KG1 (cell line): Measurements from ENCODE around the gene WDFY2.
"Not testable (repeated sequence)": the region's sequence is repeated elsewhere in the genome, so short reads cannot be mapped to it uniquely, and the experiment has no call there.

Experiments used
- DNase-seq: peaks from one replicate; lab custom pipeline; 2025; lab: John Stamatoyannopoulos, UW

The WDFY2 gene, protein sequence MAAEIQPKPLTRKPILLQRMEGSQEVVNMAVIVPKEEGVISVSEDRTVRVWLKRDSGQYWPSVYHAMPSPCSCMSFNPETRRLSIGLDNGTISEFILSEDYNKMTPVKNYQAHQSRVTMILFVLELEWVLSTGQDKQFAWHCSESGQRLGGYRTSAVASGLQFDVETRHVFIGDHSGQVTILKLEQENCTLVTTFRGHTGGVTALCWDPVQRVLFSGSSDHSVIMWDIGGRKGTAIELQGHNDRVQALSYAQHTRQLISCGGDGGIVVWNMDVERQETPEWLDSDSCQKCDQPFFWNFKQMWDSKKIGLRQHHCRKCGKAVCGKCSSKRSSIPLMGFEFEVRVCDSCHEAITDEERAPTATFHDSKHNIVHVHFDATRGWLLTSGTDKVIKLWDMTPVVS

DNA sequence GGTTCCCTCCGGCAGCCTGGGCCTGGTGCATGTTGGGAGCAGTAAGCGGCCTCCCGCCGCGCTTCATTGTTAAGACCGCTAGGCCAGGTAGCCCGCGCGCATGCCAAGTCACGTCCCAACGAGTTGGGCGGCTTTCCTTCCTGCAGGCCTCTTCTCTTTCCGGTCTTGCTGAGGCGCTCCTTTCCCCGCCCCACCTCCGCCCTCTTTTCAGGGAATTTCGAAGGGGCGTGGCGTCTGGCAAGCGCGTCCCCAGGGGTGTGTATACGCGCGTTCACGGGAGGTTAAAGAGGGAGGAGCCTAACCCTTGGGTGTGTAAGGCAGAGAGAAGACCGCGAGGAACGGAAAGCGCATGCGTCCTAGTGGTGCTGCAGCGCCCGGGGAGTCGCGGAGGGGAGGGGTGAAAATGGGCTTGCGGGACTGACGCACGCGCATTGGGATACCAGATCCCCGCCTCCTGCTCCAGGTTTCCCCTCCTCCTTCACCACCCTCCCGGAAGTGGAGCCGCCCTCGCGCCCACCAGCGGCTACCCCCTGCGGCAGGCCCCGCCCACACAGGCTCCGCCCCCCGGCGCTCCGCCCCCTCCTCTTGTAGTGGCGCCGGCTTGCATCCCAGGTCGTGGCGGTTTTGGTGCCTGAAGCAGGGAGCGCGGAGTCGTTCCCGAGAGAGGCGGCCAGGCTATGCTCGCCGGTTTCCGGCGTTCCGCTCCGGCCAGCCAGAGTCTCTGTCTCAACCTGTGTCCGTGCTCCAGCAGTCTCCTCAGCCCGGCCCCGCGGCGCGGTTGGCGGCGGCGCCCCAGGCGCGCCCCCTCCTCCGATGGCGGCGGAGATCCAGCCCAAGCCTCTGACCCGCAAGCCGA, at the start of gene WDFY2:
WDFY2 (plus strand) TSS at position 588 of the 856 bp plus-strand sequence; CDS start at position 814, 226 bp downstream.
- peak; percentile 98 for DNase-seq

DNA sequence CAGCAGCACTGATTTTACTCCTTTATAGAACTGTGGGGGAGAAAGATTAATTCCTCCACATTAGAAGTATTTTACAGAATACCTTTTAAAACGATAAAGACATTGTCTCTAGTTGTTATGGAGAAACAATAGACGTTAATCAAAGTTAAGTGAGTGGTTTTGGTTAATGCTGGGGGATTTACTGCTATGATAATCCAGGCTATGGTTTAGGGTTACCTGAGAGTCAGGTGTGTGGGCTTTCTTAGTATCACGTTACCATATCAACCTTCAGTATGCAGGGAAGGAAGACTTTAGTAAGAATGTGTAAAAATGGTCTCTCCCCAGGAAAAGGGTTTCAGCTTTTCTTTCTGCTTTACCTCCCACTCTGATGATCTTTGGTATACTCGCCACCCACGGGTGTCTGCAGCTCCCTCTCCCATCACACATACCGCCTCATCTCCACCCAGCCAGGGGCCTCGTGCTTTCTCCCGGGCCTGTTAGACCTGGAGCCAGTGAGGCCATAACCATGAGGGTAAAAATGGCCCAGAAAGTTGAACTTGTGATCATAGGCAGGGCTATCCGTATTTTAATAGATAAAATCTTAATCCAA, 45.6 kb upstream of the WDFY2 start:
- no peak for DNase-seq

DNA sequence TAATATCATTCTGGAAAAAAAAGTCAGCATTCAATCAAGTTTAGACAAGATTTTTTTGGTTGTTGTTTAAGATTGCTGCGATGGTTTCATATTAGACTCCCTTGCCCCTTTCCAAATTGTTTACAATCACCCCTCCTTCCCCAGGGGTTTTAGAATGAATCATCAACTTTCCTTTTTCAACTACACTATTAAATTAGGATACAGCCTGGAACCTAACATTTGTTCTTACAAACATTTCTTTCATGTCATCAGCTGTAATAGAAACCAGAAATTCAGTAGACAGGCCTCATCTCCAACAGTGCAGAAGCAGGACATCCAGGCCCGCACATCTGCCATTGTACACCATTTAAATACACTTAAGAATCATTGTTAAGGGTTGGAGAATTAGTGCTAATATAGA, 44.4 kb upstream of the WDFY2 start:
- DNase-seq, result no peak

DNA sequence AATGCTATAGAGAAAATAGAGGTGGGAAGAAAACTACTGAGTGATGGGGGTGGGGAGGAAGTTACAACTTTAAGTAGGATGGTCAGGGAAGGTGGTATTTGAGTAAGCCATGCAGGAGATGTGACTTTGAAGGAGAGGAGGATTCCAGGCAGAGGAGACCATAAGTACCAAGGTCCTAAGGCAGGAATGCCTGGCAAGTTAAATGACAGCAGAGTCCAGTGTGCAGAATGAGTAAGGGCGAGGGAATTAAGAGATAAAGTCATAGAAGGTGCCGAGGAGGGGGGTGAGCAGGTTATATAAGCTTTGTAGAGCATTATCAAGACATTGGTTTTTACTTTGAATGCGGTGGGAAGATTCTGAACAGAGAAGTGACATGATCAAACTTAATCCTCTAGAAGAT, 43.2 kb upstream of the WDFY2 start:
- no peak for DNase-seq

DNA sequence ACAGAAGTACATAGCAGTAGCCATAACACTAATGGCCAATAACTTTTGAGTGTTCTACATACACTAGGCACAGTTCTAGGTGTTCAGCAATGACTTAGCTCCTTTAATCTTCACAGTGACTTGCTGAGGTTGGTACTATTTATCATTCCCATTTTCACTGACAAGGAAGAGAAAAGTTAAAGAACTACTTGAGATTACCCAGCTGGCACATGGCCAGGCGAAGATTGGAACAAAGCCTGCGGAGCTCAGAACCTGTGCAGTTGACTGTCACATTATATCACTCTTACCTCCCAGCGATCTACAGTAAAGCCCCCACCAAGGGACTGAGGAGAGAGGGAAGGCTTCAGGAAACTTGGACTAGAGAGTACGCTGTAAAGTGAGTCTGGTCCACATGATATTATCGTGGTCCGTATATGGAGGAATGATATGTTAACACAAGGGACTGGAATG, 42.4 kb upstream of the WDFY2 start:
- no peak for DNase-seq

DNA sequence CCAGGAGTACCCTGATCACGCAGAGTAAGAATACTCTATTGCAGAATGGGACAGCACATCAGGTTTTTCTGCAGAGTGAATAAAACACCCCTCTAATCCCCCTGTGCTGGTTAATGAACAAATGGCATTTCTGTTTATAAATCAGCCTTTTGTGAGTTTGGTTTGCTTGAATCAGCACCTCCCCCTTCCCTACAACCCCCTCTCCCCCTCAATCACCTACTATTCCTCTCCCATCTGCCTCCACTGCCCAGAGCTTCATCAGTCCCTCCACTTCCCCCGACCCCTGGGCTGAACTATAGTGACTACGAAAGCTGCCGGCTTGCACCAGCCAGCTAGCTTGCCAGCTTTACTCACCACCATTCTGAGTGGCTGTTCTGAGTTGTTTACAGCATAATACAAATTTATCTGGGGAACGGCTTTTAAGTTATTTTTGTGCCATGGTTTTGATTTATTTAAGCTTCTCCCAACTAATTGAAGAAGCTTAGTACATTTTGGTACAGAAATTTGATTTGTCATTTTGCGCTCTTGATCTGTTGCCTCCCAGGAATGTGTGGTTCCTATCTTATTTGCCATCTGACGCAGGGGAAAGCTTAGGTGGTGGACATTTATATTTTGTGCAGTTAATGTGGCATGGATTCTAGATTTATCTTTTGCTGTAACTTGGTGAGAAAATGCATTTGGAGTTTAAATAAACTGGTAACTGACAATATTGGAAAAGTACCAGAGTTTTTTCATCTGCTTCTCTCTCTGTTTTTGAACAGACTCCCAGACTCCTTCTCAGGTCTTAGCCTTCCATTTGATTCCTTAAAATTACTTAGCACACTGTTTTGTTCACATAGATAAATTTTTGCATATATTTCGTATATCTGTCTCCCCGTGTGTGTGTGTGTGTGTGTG, 41.7 kb upstream of the WDFY2 start:
- no peak for DNase-seq

DNA sequence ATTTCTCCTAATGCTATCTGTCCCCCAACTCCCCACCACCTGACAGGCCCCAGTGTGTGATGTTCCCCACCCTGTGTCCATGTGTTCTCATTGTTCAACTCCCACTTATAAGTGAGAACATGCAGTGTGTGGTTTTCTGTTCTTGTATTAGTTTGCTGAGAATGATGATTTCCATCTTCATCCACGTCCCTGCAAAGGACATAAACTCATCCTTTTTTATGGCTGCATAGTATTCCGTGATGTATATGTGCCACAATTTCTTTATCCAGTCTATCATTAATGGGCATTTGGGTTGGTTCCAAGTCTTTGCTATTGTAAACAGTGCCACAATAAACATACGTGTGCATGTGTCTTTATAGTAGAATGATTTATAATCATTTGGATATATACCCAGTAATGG, 38.8 kb upstream of the WDFY2 start:
- DNase-seq, result not testable (repeated sequence)

DNA sequence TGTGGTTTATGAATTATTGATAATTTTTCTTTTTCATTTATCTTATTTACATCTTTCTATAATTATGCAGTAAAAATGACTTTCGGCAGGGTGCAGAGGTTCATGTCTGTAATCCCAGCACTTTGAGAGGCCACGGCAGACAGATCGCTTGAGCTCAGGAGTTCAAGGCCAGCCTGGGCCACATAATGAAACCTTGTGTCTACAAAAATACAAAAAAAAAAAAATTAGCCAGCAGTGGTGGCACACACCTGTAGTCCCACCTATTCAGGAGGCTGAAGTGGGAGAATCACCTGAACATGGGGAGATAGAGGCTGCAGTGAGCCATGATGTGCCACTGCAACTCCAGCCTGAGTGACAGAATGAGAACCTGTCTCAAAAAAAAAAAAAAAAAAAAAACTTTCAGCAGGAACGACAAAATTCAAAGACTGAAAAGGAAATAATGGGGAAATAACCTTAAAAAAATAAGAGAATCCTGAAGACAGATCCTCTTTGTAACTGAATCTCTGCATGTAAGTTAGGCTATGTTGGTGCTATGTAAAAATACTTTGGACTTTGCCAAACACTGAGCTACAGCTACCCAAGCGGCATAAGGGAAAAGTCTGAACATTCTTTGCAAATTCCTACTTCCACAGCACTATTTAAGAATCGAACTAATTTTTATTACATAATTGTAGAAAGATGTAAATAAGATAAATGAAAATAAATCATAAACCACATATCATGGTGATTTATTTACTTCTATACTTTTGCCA, 36.7 kb upstream of the WDFY2 start:
- DNase-seq, result no peak

DNA sequence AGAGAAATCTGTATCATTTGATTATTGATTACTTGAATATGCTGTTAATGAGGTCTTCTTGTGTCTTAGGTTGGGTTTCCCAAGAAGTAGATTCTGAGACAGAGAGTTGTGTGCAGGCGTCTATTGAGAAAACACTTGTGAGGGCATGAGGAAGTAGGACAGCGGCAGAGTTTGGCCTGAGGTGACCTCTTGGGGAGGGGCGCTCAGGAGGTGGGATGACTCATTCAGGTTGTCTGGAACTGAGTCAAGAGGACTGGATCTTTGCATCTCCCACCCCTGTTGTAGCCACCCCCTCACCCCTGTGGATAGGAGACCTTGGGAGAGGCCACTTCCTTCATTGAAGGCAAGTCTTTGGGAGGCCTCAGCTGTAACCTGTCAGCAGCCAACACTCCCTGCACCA, 35.2 kb upstream of the WDFY2 start:
- DNase-seq, result no peak

DNA sequence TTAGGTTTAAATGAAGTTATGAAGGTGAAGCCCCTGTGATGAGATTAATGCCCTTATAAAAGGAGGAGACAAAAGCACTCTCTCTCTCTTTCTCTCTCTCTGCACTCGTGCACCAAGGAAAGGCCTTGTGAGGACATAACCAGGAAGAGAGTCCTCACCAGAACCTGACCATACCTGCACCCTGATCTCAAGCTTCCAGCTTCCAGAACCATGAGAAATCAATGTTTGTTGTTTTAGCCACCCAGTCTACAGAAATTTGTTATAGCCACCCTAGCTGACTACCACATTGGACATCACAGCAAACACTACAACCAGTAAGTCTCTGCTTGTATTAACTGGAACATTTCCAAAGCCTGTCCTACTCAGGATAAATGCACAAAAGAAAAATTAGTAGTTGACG, 34.7 kb upstream of the WDFY2 start:
- no peak for DNase-seq

DNA sequence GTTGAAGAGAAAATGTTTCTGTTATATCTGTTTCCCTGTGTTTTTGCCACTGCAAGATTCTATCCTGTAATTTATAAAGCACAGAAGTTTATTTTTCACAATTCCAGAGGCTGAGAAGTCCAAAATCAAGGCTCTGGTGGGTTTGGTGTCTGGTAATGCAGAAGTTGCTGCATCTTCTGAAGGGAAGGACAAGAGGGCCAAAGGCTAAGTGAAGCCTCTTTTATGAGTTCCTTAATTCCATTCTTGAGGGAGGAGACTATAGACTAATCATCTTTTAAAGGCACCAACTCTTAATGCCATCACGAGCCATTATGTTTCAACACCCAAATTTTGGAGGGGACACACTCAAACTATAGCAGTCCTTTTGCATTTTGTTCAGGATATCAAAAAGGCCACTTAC, 34.1 kb upstream of the WDFY2 start:
- DNase-seq, result no peak

DNA sequence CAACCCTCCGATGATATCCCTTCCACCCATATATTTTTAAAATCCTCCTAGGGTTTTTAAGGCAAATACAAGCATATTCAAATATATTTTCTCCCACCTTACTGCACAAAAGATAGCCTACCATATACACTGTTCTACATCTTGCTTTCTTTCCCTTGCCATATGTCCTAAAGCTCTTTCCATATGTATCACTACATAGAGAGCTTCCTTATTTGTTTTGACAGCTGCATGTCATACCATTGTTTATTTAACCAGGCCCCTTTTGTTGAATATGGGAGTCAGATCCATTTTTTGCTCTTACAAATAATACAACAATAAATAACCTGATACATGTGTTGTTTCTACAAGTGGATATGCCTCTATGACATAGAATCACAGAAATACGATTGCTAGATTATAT, 32.8 kb upstream of the WDFY2 start:
- no peak for DNase-seq

DNA sequence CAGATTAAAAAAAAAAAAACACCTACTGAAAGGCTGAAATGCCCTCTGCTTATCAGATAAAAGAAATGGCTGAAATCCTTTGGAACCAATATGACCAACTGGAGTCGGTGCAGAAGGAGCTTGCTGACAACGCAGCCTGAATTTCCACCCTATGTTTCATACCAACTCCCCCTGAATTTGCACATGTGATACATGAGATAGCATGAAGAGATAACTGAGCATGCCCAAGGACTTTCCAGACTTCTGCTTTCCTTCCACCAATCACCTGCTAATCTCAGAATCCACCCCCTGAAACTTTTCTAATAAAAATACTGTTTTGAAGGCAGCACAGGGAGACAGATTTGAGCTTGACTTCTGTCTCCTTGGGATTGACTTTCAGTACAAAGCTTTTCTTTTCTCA, 32.2 kb upstream of the WDFY2 start:
- DNase-seq, result no peak

DNA sequence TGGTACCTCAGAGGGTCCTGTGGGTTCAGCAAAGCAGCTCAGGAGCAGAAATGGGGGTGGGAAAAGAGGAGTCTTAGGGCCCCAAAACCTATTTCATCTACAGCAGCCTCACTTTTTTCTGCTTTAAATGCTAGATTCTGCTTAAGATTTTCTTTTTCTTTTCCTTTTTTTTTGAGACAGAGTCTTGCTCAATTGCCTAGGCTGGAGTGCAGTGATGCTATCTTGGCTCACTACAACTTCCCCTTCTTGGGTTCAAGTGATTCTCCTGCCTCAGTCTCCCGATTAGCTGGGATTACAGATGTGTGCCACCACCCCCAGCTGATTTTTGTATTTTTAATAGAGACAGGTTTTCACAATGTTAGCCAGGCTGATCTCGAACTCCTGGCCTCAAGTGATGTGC, 30.7 kb upstream of the WDFY2 start:
- DNase-seq, result no peak

DNA sequence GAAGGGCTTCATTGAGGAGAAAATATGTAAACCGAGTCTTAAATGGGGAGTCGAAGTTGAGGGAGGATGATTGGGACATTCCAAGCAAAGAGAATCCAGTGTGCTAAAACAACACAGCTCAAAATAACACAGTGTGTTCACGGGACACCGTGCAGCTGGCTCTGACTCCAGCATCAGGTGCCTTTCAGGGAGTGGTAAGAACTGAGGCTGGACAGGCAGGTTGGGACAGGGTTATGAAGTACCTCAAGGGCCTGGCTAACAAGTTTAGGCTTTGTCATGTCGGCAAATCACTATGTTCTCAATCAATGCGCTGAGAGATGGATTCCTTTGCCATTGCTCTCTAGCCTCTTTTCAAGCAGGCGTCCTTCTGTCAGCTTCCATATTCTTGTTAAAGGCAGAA, 27.5 kb upstream of the WDFY2 start:
- DNase-seq, result no peak

DNA sequence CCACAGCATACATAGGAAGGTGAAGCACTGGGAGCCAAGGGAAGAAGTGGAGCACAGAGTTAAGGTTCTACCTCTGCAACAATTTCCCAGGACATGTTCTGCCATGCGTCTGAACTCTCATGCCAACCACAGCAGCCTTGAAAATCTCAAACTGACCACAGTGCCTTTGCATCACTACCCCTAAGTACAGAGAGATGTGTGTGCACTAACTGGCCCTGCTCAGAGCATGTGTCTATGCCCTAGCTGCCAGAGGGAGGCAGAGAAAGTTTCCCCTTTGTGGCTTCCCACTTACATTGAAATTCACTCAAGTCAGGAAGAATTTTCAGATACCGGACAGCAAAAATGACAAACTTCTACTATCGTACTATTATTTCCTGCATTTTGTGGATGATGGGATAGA, 26.8 kb upstream of the WDFY2 start:
- DNase-seq, result no peak

DNA sequence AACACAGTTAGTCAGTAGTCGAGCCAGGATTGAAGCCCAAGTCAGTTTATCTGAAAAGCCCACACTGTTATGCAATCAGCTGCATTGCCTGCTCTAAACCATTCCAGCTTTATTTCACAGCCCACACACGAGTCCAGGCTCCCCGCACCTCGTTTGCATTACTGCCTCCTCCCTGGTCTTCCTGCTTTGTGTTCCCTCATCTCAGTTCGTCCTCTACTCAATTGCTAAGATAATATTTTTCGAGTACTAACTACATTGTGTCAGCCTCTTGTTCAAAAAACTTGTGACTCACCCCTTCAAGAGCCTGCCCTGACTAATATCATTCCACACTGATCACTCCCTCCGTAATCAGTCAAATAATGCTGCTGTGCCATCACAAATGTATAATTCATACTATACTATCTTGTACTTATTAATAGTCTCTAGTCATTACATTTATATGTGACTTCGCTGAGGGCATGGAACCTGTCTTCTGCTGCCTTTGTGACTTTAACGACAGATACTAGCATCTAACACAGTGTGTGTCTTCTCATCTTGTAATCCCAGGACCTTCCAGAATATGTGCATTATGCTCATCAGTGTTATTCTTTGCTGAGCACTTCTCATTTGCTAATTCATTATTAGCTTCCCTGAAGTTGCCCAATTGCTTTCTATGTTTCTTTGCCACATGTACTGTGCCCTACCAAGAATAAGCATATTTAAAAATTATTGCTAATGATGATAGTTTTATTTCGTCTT, 26.2 kb upstream of the WDFY2 start:
- DNase-seq, result no peak

DNA sequence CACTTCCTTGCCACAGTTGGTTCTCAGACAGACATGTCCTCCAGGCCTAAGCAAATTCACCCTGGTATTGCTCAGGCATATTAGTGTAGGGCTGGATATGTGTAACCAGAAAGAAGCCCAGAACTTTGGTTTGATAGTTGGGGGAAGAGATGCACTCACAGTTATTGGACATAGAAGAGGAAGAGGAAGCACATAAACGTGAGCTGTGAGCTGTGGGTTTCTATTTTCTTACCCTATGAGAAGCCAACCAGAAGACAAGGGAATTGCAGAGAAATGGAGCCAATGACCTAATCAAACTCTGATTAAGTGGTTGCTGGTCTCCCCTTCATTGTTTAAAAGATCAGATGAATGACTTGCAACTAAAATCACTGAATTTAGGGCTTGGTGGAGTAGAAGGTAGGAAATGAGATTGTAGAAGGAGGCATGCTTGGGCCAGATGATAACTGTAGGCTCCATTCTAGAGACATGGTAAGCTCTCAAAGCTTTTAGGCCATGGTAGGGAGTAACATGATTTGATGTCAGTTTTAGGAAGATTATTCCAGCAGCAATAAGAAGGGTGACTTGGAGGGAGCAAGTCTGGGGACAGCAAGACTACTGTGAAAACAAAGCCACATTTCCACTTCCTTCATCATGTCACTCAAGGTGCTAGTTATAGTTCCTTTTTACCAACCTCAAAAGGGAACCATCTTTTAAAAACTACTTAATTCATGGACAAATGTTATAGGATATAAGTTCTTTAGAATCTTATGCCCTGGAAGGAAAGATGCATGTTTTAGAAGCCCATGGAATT, 24.1 kb upstream of the WDFY2 start:
- peak; percentile 49 for DNase-seq

DNA sequence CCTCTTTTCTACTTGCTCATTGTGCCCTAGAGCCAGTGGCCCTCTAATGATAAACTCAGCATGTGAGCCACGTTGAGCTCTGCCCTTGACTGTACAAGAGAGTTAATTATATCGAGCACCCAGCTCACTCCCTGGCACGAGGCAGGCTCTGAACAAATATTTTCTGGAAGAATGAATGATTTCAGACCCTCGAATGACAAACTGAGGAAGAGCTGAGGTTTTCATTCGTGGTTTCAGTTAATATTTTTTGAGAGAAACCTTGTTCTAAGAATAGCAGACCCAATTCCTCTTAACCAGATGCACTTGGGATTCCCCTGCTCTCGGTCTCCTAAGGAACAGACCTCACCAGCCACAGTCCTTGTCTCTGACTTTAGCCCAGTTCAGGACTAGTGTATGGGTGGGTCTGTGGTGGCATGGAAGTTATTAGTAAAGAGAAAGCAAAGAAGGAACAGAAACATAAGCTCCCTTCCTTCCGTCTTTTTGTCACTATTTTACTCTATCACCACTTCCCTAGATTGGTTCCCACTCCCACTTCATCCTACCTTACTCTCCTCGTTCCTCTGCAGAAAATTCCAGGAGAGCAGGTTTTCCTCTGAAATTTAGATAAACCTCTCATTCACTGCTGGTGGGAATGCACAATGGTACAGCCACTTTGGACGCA, 22.1 kb upstream of the WDFY2 start:
- no peak for DNase-seq
